NCI-H2029 (cell line): ENCODE measurements around the gene CD72.
"Not testable (repeated sequence)": the region's sequence is repeated elsewhere in the genome, so short reads cannot be mapped to it uniquely, and the experiment has no call there.

Experiments
- DNase-seq: peaks from one replicate; lab custom pipeline; 2025; lab: John Stamatoyannopoulos, UW

CD72 gene

DNA sequence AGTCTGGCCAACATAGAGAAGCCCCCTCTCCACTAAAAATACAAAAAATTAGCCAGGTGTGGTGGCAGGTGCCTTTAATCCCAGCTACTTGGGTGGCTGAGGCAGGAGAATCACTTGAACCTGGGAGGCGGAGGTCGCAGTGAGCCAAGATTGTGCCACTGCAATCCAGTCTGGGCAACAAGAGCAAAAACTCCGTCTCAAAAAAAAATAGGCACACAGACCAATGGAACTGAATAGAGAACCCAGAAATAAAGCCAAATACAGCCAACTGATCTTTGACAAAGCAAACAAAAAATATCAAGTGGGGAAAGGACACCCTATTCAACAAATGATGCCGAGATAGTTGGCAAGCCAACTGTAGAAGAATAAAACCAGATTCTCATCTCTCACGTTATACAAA, 29.7 kb downstream of the CD72 start:
- not testable (repeated sequence) for DNase-seq

DNA sequence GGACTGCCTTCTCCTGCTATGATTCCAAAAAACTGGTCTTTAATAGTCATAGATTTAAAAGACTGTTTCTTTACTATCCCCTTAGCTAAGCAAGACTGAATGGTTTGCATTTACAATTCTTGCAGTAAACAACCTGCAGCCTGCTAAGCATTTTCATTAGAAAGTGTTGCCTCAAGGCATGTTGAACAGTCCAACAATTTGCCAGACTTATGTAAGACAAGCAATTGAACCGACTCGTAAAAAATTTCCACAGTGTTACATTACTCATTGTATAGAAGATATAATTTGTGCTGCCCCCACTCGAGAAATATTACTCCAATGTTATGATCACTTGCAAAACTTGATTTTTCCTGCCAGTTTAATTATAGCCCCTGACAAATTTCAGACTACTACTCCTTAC, 33.5 kb downstream of the CD72 start:
- DNase-seq, result not testable (repeated sequence)

GRCh38 chr9:35583521-35583920, 34.7 kb downstream of the CD72 start:
- DNase-seq, result not testable (repeated sequence)

- DNase-seq, result not testable (repeated sequence)
Measured at GRCh38 chr9:35579659-35580227, 38.5 kb downstream of the CD72 start.

DNA sequence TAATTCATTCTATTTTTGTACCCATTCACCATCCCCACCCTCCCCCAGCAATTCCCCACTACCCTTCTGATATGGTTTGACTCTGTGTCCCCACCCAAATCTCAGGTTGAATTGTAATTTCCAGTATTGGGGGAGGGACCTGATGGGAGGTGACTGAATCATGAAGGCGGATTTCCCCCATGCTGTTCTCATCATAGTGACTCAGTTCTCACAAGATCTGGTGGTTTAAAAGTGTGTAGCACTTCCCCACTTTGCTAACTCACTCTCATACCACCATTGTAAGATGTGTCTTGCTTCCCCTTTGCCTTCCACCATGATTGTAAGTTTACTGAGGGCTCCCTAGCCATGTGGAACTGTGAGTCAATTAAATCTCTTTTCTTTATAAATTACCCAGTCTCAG, 39.1 kb downstream of the CD72 start:
- DNase-seq, result no peak

GRCh38 chr9:35577486-35577885, 40.7 kb downstream of the CD72 start:
- no peak for DNase-seq

DNA sequence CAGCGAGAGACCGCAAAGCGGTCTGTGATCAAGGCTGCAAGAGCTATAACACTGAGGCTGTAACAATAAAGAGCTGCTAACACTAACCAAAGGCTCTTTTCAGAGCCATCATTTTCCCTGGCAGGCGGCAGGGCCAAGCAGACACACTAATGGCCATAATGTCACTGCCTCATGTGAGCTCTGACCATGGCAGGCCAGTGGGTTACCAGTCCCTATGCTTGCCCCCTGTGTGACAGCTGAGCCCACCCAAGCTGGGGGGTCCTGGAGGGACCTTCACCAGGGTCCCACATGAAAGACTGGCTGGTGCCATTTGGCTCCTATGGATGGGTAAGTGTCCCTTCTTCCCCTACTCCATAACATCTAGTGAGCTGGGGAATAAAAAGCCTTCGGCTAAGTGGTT, 42.7 kb downstream of the CD72 start:
- no peak for DNase-seq

DNA sequence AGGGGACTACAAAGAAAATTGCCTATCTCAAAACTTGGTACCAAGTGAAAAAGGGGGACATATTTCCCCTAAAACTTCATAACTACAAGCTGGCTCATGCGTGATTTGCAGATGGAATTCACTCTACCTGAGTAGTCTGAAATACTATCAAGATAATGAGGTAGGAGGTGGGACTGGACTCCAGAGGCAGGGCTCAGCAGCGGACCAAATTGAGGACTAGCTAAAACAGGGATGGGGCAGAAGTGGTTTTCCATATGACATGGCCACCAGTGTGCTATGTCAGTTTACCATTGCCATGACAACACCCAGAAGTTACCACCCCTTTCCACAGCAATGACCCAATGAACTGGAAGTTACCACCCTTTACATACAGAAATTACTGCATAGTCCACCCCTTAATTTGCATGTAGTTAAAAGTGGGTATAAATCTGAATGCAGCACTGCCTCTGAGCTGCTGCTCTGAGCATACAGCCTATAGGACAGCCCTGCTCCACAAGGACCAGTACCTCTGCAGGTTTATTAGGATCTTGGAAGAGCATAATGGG, 43.6 kb downstream of the CD72 start:
- no peak for DNase-seq

- DNase-seq, result no peak
Measured at GRCh38 chr9:35570709-35571504, 47.3 kb downstream of the CD72 start.

GRCh38 chr9:35569206-35569605, 49.0 kb downstream of the CD72 start:
- no peak for DNase-seq

GRCh38 chr9:35568196-35568595, 50.0 kb downstream of the CD72 start:
- DNase-seq, result no peak

DNA sequence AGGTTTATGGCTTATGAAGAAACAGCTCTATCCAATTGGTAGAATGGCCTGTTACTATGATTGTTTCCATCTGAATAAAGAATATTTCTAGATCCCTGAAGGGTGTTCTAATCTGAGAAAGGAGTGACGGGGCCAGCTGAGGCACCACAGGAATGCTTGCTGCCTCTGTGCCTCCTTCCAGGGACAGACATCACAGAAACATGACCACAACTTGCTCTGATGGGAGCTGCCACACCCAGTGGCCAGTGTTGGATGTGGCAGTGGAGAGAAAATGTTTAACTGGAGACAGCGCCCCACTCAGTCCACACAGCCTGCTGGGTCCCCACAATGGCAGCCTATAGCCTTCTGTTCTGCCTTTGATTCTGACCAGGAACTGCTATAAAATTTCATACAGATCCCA, 51.8 kb downstream of the CD72 start:
- no peak for DNase-seq

- DNase-seq, result no peak
Measured at GRCh38 chr9:35564658-35565061, 53.6 kb downstream of the CD72 start.

DNA sequence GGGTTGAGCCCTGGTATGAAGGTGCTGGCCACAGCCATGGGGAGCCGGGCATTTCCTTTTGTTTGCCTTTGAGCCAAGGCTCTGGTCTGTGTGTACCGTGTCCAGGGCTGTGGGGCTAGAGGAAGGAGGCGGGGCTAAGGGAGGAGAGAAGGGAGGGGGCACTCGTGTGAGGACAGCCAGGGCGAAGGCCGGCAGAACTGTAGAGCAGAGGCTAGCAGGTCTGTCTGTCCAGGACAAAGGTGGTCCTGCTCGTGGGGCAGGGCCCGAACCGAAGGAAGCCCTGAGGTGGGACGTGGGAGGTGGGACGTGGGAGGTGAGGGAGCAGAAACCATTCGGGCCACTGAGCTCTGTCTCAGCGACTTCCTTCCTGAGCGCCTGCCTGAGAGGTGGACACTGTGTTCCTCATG, 54.4 kb downstream of the CD72 start:
- DNase-seq, result no peak

GRCh38 chr9:35562895-35563780, 55.1 kb downstream of the CD72 start:
- no peak for DNase-seq

GRCh38 chr9:35561468-35562261, 56.5 kb downstream of the CD72 start:
- no peak for DNase-seq

DNA sequence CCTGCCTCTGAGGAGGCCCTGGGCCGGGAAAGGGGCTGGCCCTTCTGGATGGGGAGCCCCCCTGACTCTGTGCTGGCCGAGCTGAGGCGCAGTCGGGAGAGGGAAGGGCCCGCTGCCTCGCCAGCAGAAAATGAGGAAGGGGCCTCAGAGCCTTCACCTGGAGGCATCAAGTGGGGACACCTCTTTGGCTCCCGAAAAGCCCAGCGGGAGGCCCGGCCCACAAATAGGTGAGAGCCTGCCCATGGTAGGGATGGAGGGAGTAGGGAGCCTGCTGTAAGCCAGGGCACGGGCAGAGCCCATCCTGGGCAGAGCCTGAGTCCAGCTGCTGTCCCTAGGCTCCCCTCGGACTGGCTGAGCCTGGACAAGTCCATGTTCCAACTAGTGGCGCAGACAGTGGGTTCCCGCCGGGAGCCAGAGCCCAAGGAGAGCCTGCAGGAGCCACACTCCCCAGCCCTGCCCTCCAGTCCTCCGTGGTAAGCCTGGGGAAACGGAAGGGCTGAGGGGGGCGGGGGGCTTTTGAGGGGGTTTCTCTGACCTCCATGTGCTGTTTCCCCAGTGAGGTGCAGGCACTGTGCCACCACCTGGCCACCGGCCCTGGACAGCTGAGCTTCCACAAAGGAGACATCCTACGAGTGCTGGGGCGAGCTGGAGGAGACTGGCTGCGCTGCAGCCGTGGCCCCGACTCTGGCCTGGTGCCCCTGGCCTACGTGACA, 57.4 kb downstream of the CD72 start:
- DNase-seq, result no peak
